Spleen (tissue), 11 donors: ENCODE data around the gene S100A5. TPM values are rescaled to one million over a fixed set of nuclear protein-coding genes. Genes with fewer than 3 reads are reported as not detected.

Source experiments
- DNase-seq: peaks from one replicate; pipeline ENCODE4 v3.0.0-alpha.2; 2020
- H3K27ac ChIP-seq, 8 donors: fragments of 200-600 bp; sonication (generic) in 7 of 8; 1 replicate in 4 of 8; 2 replicates in 4 of 8; pipeline versions ENCODE4 v1.5.0 to v1.8.0; 2016 to 2021; ENCODE audit warnings: inconsistent platforms in 4 of 8, mild to moderate bottlenecking in 4 of 8, moderate library complexity in 1 of 8
- H3K27me3 ChIP-seq, 7 donors: fragments of 200-600 bp; sonication (generic) in 6 of 7; replicated peaks in 1 of 7; 1 replicate in 4 of 7; 2 replicates in 3 of 7; pipeline versions ENCODE4 v1.5.0 to v1.8.0; 2016 to 2021; ENCODE audit warnings: inconsistent platforms in 3 of 7, mild to moderate bottlenecking in 1 of 7
- H3K36me3 ChIP-seq, 6 donors: fragments of 200-600 bp; sonication (generic) in 5 of 6; 1 replicate in 4 of 6; 2 replicates in 2 of 6; pipeline versions ENCODE4 v1.5.0 to v1.8.0; 2016 to 2021; ENCODE audit warnings: inconsistent platforms in 2 of 6
- H3K4me1 ChIP-seq, 6 donors: fragments of 200-600 bp; sonication (generic) in 5 of 6; 1 replicate in 3 of 6; 2 replicates in 3 of 6; pipeline versions ENCODE4 v1.5.0 to v1.8.0; 2016 to 2021; ENCODE audit warnings: inconsistent platforms in 3 of 6
- H3K4me3 ChIP-seq, 8 donors: fragments of 200-600 bp; sonication (generic) in 7 of 8; 1 replicate in 4 of 8; 2 replicates in 4 of 8; pipeline versions ENCODE4 v1.5.0 to v1.8.0; 2016 to 2021; ENCODE audit warnings: inconsistent platforms in 4 of 8, mild to moderate bottlenecking in 4 of 8, moderate library complexity in 2 of 8
- H3K9me3 ChIP-seq, 8 donors: fragments of 200-600 bp; sonication (generic) in 7 of 8; 1 replicate in 4 of 8; 2 replicates in 4 of 8; pipeline versions ENCODE4 v1.5.0 to v1.8.0; 2016 to 2021; ENCODE audit warnings: inconsistent platforms in 4 of 8
- POLR2A ChIP-seq, 3 donors: fragments of 450-650 bp; IDR thresholded peaks; one replicate each; pipeline ENCODE4 v1.5.1; 2017; ENCODE audit warnings: antibody characterized with exemption in 3 of 3, mild to moderate bottlenecking in 1 of 3
- POLR2AphosphoS5 ChIP-seq, 3 donors: sonication (generic); formaldehyde crosslinking; IDR thresholded peaks; one replicate each; pipeline ENCODE4 v1.5.1; 2017; ENCODE audit warnings: antibody characterized with exemption in 3 of 3
- WGBS, 5 donors: extraction: QIAGEN DNeasy Blood & Tissue Kit in 3 of 5; methylation state at CpG; one replicate each; pipeline versions ENCODE4 v1.1.5 to v1.1.7; 2013 to 2018; 5-methylcytosine and 5-hydroxymethylcytosine counted together
- intact Hi-C: fragments of 100-400 bp; cut with DNase I; formaldehyde crosslinking; loops from one replicate; pipeline ENCODE4 v1.15.0; 2023; ENCODE audit warnings: low total_unique reads
- polyA plus RNA-seq, 3 donors: library from polyadenylated mRNA; stranded (reverse); fragments of 200-250 nt; gene quantifications; one replicate each; pipeline ENCODE4 v1.2.1, GENCODE V29; 2013
- total RNA-seq, 7 donors: library from RNA; depleted of rRNA in 3 of 7; stranded (reverse); fragments of >200 nt in 3 of 7; fragmentation: NEBNext Ultra II Directional in 4 of 7; extraction: Animal tissue kit (Norgen Biotek cat#: 25700) in 4 of 7; gene quantifications; one replicate each; pipeline versions ENCODE4 v1.1.0 to v1.2.1, GENCODE V29; 2016 to 2021
- TF ChIP-seq, protein P1 (sequence below), 11 experiments: fragments of 200-600 bp in 7 of 11; fragments of 450-650 bp in 4 of 11; sonication (generic) in 4 of 11; IDR thresholded peaks in 8 of 11; conservative IDR thresholded peaks in 3 of 11; 1 replicate in 7 of 11; 2 replicates in 4 of 11; pipeline versions ENCODE4 v1.4.0 to v1.8.0; 2016 to 2021; ENCODE audit warnings: antibody characterized with exemption in 11 of 11, inconsistent platforms in 4 of 11, mild to moderate bottlenecking in 1 of 11
- donor health status: healthy with polysubstance abuse.
- donor health status: DM: no; HTN: no; CAD: no; lungs with moderate emphysema.
- donor health status: DM: no; HTN: no; CAD: no.
- donor health status: Bipolar disorder and iron deficiency.
- donor health status: healthy.
- donor health status: DM: no; HTN: no; CAD: no.
- donor health status: DM: yes; HTN: yes; CAD: no.

The S100A5 gene
- total and polyA plus RNA-seq, 10 donors, result 0.32 to 2.8 (median 0.46) TPM; not detected in 7

DNA sequence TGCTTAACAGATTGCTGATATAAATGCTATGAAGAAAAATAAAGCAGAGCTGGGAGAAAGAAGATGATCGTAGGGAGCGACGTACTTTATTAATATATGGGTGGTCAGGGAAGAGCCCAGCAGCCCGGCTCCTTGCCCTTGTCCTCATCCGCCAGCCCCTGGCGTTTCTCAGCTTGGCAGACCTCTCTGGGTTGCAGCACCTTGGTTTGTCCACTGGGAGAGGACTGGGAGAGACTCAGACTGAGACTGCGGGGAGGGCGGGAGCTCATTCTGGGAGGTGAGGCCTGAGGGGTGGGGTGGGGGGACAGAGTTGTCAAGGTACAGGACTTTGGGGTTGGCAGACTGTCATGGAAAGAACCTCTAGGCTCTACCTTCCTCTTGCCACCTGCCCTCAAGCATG lies 11.6 kb upstream of the S100A5 start:
- H3K27ac ChIP-seq, result no peak overlapping the region
- H3K36me3 ChIP-seq, result no peaks in the 10 kb centered on the region
- no peaks in the 10 kb centered on the region for H3K9me3 ChIP-seq
- TF ChIP-seq, protein P1, sequence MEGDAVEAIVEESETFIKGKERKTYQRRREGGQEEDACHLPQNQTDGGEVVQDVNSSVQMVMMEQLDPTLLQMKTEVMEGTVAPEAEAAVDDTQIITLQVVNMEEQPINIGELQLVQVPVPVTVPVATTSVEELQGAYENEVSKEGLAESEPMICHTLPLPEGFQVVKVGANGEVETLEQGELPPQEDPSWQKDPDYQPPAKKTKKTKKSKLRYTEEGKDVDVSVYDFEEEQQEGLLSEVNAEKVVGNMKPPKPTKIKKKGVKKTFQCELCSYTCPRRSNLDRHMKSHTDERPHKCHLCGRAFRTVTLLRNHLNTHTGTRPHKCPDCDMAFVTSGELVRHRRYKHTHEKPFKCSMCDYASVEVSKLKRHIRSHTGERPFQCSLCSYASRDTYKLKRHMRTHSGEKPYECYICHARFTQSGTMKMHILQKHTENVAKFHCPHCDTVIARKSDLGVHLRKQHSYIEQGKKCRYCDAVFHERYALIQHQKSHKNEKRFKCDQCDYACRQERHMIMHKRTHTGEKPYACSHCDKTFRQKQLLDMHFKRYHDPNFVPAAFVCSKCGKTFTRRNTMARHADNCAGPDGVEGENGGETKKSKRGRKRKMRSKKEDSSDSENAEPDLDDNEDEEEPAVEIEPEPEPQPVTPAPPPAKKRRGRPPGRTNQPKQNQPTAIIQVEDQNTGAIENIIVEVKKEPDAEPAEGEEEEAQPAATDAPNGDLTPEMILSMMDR (IDR thresholded peaks at IDR 0.05 in 8 of 11, conservative IDR thresholded peaks at IDR 0.05 in 3 of 11), result no peak
- TF ChIP-seq POLR2A (IDR thresholded peaks at IDR 0.05) (no peak), POLR2AphosphoS5 (IDR thresholded peaks at IDR 0.05) (no peak)
- intact Hi-C loops, result no loop called here
- WGBS, 5 donors, result 88 to 99% (median 95%) methylated on average over 6 to 8 of the region's 8 CpGs
- DNase-seq, result peak; percentile 49
- H3K27me3 ChIP-seq, result no peaks in the 10 kb centered on the region
- H3K4me1 ChIP-seq, result peaks cover 0 to 70% (median 25%) of the 10 kb centered on the region in 6 donors
- no peak overlapping the region for H3K4me3 ChIP-seq

DNA sequence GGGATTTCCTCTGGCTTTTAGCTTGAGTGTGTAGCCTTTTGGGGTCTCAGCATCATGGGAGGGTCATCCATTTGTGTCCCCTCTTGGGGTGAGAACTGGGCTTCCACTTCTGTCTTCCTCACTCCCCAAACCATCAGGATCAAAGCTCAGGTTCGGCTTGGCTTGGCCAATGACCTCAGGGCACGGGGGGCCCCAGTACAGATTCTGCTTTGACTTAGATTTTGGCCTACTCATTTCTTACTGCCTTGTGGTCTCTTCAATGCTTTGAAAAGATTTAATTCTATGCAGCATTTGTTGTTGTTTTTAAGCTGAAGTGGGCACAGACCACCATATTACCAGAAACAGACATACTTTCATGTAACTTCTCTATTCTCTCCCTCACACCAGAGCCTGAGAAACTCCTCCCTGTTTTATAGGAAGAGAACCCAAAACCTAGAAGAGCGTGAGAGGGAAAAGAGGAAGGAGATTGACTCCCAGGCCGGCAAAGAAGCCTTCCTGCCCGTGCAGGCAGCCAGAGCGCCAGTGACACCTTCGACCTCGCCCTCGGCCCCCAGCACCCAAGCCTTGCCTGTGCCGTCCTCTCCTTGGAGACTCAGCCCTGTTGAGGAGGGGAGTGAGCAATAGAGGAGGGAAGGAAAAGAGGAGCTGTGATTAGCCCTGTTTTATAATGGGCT lies 10.2 kb upstream of the S100A5 start:
- intact Hi-C loops, result no loop called here
- Histone ChIP-seq H3K27ac (peak overlapping the region in 2 of 8 donors; percentile 21 to 70), H3K27me3 (no peaks in the 10 kb centered on the region), H3K4me1 (peaks cover 5 to 78% (median 37%) of the 10 kb centered on the region in 6 donors), H3K4me3 (no peak overlapping the region), H3K36me3 (no peaks in the 10 kb centered on the region), H3K9me3 (no peaks in the 10 kb centered on the region)
- 42 to 54% (median 52%) methylated on average over 10 of the region's 10 CpGs for WGBS, 5 donors
- DNase-seq, result peak; percentile 76
- TF ChIP-seq, protein P1 (IDR thresholded peaks at IDR 0.05 in 8 of 11, conservative IDR thresholded peaks at IDR 0.05 in 3 of 11), result no peak
- no peak for TF ChIP-seq POLR2AphosphoS5 (IDR thresholded peaks at IDR 0.05)
- TF ChIP-seq POLR2A (IDR thresholded peaks at IDR 0.05), result no peak

DNA sequence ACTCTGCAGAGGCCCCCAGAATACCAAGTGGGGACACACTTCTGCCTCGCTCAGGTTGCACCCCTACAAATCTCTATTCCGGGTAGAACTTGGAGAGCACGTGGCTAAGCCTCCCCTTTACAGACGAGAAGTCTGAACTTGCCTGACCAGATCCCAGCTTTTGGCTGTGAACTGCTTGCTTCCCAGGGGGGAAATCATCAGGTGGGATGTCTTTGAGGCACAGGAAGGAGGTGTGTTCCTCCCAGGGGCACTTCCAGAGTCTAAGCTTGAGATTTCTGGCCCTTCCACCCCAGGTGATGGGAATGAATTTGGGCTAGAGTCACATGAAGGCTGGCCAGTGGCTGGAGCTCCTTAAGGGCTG lies 9.6 kb upstream of the S100A5 start:
- Histone ChIP-seq H3K9me3 (no peaks in the 10 kb centered on the region), H3K4me1 (peaks cover 9 to 84% (median 43%) of the 10 kb centered on the region in 6 donors), H3K36me3 (no peaks in the 10 kb centered on the region), H3K27ac (peak overlapping the region in 1 of 8 donors; percentile 70), H3K4me3 (no peak overlapping the region), H3K27me3 (no peaks in the 10 kb centered on the region)
- intact Hi-C loops, result no loop called here
- no peak for TF ChIP-seq POLR2A (IDR thresholded peaks at IDR 0.05)
- TF ChIP-seq, protein P1 (IDR thresholded peaks at IDR 0.05 in 8 of 11, conservative IDR thresholded peaks at IDR 0.05 in 3 of 11), result no peak
- no peak for TF ChIP-seq POLR2AphosphoS5 (IDR thresholded peaks at IDR 0.05)
- WGBS, 5 donors, result 90 to 97% (median 93%) methylated on average over 4 of the region's 4 CpGs
- DNase-seq, result peak; percentile 24

DNA sequence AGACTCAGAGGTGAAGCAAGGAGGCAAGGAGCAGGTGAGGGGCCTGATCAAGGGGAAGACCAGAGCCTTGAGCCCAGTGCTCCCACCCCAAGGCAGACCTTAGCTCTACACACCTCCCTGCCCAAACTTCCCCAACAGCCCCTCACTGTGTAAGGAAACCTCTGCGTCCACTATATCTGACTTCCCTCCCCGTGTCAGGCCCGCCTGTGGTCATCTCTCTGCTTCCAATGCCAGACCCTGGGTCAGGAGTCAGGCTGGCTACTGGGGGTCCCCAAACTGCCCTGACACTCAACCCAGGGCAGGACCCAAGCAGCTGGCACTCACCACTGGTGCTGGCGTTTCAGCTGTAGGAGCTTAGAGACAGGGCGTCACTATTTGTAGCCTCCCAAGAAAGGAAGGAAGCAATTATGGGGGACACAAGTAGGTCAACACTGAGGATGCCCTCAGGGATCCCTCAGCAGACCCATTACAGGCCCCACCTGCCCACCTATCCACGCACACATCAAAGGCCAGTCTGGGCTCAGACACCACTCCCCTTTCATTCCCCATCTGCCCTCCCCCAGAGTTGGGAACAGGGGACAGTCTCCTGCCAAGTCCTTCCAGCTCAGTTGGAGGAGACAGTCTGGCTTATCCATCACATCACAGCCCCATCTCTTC lies 9.1 kb upstream of the S100A5 start:
- Histone ChIP-seq H3K27ac (peak overlapping the region in 2 of 8 donors; percentile 36 to 50), H3K27me3 (no peaks in the 10 kb centered on the region), H3K9me3 (no peaks in the 10 kb centered on the region), H3K36me3 (no peaks in the 10 kb centered on the region), H3K4me3 (no peak overlapping the region), H3K4me1 (peaks cover 14 to 88% (median 48%) of the 10 kb centered on the region in 6 donors)
- intact Hi-C loops, result no loop called here
- peak; percentile 43 for DNase-seq
- no peak for TF ChIP-seq POLR2AphosphoS5 (IDR thresholded peaks at IDR 0.05)
- 57 to 88% (median 74%) methylated on average over 4 to 6 of the region's 6 CpGs for WGBS, 5 donors
